Erythroblast (primary cell): ENCODE measurements around the gene ARHGAP30.

Source experiments
- GATA1 ChIP-seq: IDR thresholded peaks from 2 replicates; pipeline ENCODE4 v1.6.1; 2011; ENCODE audit warnings: low read depth, mild to moderate bottlenecking, control low read depth, low read length, moderate library complexity
- POLR2A ChIP-seq: IDR thresholded peaks from 2 replicates; pipeline ENCODE4 v1.6.1; 2011; ENCODE audit warnings: mild to moderate bottlenecking, low read length

DNA sequence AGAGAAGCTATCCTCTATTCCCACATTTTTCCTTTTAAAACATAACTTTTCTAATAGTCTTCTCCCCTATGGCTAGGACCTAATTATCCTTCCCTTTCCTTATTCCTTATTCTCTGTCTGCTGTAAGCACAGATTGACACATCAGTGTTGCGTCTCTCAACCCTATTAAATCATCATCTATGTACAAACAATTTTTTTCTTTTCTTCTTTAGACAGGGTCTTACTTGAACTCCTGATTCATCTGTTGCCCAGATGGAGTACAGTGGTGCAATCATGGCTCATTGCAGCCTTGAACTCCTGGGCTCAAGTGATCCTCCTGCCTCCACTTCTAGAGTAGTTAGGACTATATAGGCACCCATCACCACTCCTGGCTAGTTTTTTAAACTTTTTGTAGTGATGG is 36.7 kb upstream of the ARHGAP30 start:
- TF ChIP-seq POLR2A (no peak), GATA1 (no peak)
